Breast epithelium (tissue), 3 donors: ENCODE data around the gene RRP9.

Experiments used
- POLR2A ChIP-seq: fragments of 450-650 bp; IDR thresholded peaks from one replicate; pipeline ENCODE4 v1.6.1; 2016; ENCODE audit warnings: antibody characterized with exemption, mild to moderate bottlenecking, moderate library complexity
- POLR2AphosphoS5 ChIP-seq, 3 donors: sonication (generic); formaldehyde crosslinking; IDR thresholded peaks; one replicate each; pipeline ENCODE4 v1.6.1; 2017; ENCODE audit warnings: antibody characterized with exemption in 3 of 3
- TF ChIP-seq, protein P1 (sequence below), 3 donors: fragments of 450-650 bp; IDR thresholded peaks; one replicate each; pipeline ENCODE4 v1.5.1; 2016 to 2017; ENCODE audit warnings: antibody characterized with exemption in 3 of 3, mild to moderate bottlenecking in 3 of 3, moderate library complexity in 3 of 3

DNA sequence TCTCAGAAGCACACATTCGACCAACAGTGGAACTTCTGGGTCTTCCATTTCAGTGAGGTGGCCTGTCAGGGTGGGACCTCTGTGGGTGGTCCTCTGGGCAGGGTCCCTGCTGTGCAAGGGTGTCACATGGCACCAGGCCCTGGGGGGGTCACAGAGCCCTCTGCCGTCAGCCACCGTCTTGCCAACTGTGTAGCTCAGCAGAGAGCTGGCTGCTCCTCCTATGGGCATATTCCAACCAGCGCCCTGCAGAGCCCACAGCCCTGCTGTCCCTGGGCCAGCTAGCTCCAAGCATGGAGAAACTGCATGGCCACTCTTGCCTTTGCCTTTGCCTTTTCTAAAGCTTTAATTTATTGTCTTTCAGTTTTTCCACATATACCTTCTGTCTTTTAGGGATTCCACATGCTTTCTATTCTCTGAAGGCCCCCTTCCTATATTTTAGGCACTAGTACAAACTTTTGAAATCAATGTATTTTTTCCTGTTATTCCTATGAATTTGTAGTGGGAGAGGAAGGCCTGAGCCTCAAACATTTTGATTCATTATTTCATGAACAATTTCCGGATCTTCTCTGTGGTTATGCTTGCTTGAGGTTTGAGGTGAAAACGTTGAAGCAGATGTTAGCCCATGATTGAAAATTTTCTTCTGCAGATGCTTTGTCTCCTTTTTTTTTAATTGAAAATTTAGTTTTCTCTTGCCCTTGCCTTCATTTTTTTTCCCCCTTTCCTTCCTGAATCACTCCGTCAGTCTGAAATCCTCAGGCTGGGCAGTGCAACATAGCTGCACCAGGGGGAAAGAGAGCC lies 50.3 kb downstream of the RRP9 start:
- TF ChIP-seq POLR2A (no peak), POLR2AphosphoS5 (IDR thresholded peaks at IDR 0.05) (no peak)
- TF ChIP-seq, protein P1, sequence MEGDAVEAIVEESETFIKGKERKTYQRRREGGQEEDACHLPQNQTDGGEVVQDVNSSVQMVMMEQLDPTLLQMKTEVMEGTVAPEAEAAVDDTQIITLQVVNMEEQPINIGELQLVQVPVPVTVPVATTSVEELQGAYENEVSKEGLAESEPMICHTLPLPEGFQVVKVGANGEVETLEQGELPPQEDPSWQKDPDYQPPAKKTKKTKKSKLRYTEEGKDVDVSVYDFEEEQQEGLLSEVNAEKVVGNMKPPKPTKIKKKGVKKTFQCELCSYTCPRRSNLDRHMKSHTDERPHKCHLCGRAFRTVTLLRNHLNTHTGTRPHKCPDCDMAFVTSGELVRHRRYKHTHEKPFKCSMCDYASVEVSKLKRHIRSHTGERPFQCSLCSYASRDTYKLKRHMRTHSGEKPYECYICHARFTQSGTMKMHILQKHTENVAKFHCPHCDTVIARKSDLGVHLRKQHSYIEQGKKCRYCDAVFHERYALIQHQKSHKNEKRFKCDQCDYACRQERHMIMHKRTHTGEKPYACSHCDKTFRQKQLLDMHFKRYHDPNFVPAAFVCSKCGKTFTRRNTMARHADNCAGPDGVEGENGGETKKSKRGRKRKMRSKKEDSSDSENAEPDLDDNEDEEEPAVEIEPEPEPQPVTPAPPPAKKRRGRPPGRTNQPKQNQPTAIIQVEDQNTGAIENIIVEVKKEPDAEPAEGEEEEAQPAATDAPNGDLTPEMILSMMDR (IDR thresholded peaks at IDR 0.05) = no peak
